HG03558 (cell line): ENCODE results near the gene GNA12.

Experiments used
- ATAC-seq: cut with Tn5 transposase; IDR thresholded peaks from one replicate; pipeline ENCODE4 v1.9.1; 2021; ENCODE audit warnings: moderate number of reproducible peaks; ENCODE audit not compliant: unreplicated experiment; ENCODE audit errors: extremely low read depth

GNA12 gene

DNA sequence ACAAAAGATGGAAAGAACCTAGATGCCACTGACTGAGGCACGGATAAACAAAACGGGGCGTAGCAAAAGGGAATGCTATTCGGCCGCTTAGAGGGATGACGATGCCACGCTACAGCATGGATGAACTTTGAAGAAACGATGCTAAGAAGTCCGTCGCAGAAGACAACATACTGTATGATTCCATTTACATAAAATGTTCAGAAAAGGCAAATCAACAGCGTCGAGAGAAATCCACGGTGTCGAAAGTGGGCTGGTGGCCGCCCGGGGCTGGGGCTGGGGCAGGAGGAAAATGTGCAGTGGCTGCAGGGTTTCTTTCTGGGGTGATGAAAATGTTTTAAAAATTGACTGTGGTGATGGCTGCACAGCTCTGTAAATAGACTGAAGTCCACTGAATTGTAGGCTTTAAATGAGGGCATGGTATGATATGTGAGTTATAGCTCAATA is 24.1 kb downstream of the GNA12 start:
- ATAC-seq: no peak

DNA sequence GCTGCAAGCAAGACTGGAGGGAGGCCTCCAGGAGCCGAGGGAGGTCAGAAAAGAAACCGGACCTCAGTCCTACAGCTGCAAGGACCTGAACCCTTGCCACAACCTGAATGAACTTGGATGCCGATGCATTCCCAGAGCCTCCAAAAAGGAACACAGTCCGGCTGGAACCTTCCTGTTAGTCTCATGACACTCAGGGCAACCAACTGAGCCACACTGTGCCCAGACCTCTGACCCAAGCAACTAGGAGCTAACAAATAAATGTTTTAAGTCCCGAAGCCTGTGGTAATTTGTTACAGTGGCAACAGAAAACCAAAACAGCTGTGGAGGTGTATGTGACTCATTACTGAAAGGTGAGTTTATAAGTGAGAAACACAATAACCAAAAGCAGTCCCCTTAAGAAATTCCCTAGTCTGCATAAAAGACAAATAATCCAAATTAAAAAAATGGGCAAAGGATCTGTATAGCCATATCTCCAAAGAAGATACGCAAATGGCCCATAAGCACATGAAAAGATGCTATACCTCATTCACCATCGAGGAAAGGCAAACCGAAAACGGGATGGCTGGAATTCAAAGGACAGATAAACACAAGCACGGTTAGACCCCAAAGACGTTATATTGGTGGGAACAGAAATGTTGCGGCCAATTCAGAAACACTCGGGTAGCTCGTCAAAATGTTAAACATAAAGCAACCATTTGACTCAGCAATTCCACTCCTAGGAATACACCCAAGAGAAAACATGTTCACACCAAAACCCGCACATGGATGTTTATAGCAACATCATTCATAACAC is 24.8 kb downstream of the GNA12 start:
- no peak for ATAC-seq

GRCh38 chr7:2818653-2819052 is 25.5 kb downstream of the GNA12 start:
- ATAC-seq: no peak

DNA sequence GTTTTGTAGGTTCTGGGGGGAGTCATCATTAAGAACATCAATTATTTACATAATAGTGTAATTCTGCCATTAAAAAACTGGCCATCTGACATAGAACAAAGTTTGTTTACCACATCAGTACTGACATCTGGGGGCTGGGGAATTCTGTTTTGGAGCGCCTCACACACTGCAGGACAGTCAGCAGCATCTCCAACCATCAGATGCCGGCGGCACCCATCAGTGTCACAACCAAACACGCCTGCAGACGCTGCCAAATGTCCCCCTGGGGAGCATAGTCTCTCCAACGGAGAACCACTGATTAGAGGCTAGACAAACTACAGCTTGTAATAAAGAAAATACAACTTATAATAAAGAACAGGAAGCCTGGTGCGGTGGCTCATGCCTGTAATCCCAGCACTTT is 26.0 kb downstream of the GNA12 start:
- ATAC-seq: no peak

DNA sequence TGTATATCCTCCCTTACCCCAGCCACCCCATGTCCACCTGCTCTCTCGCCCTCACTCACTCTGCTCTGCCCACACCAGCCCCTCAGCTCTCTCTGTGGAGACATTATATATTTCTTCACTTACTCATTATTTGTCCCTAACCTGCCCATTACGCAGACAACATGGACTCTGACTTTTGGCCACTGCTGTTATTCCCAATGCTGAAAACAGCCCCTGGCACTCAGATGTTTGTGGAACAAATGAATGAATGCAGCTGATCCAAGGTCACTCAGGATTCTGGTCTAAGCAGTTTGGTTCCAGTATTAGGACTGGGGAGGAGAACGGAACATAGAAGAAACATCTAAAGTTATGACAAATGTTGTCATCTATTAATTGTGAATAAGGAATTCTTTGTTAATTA is 26.7 kb downstream of the GNA12 start:
- ATAC-seq: no peak

DNA sequence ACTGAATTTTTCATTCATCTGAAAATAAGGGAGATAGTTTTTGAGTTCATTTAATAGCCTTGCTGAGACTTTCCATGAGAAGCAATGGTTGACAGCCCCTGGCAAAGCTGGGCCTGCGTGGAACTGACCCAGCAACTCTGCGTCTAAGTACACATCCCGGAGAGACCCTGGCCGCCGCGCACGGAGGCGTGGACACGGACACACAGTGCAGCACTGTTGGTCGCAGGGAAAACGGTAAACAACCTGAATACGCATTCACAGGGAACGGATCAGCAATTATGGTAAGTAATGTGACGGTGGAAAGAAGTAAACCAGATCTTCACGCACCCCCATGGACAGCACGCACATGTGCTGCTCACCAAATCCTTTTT is 28.2 kb downstream of the GNA12 start:
- ATAC-seq: no peak

DNA sequence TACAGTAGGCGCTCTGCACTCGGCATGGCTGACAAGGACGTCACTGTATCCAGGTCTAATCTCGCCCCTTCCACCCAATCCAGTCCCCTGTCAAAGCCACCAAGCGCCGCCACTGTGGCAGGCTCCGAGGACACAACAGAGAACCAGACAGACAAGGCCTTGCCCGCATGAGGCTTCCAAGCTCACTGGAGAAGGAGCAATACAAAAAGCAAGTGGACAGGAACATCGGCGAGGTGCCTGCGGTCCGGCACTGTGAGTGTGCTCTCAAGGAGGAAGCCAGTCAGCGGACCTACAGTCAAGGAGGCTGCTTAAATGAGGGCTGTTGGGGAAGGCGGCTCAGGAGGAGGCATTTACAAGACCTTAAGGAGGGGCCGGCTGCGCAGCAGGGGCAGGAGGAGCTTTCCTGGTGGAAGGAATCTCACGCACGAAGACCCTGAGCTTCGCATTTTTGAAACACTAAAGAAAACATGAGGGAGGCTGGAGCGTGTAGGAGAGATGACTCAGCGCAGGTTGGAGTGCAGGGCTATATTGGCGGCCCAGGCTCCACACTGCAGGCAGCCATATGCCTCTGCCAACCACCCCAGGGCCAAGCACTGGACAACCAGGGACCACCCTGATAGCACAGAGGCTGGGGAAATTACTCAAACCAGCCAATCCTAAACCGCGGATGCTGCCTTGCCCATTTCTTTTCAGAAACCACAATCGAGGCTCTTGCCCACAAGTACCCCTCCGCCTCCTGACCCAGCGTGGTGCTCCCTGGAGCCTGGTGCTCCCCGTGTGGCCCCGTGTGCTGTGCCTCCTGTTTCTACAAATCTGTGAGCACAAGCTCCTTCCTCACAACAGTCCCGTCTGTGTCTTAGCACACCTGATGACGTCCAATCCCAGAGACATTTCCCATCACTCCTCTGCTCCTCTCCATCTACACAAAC is 28.9 kb downstream of the GNA12 start:
- ATAC-seq: no peak

GRCh38 chr7:2814186-2814945 is 29.7 kb downstream of the GNA12 start:
- ATAC-seq: no peak

GRCh38 chr7:2813350-2814185 is 30.5 kb downstream of the GNA12 start:
- no peak for ATAC-seq

- ATAC-seq: no peak
These were observed 31.3 kb downstream of the GNA12 start for GRCh38 chr7:2812831-2813230.

GRCh38 chr7:2812114-2812487 is 32.0 kb downstream of the GNA12 start:
- ATAC-seq: no peak

GRCh38 chr7:2811476-2812113 is 32.5 kb downstream of the GNA12 start:
- ATAC-seq: no peak

- ATAC-seq: no peak
These were observed 33.3 kb downstream of the GNA12 start for GRCh38 chr7:2810682-2811415.

GRCh38 chr7:2809903-2810625 is 34.0 kb downstream of the GNA12 start:
- ATAC-seq: no peak

- no peak for ATAC-seq
These were observed 35.0 kb downstream of the GNA12 start for GRCh38 chr7:2808891-2809665.

GRCh38 chr7:2807845-2808772 is 36.0 kb downstream of the GNA12 start:
- no peak for ATAC-seq
